Measurements from ENCODE around the gene HPCAL4.

Gene HPCAL4

GRCh38 chr1:39691383-39692151, at the start of gene HPCAL4:
Gene HPCAL4, minus strand, starts transcription at chr1:39691433. Its CDS starts 6,830 bp downstream, at chr1:39684603.
- in situ Hi-C loops (cut with HindIII; ENCODE audit: low sequenced_read_pairs), result no loop called here

- in situ Hi-C loops (cut with HindIII; ENCODE audit: low sequenced_read_pairs), result loop anchor here (10.0 kb wide), 2 partner anchors 56 to 196 kb away; no protein-coding TSS in a partner anchor
Observed at GRCh38 chr1:39738622-39739366, 47.6 kb upstream of the HPCAL4 start, which contains the start of gene PPIE. Gene PPIE, plus strand, starts transcription at chr1:39738882. Its CDS starts 19 bp downstream, at chr1:39738901.

- in situ Hi-C loops (cut with HindIII; ENCODE audit: low sequenced_read_pairs), result loop anchor here (10.0 kb wide), 2 partner anchors 57 to 197 kb away; no protein-coding TSS in a partner anchor
Observed at GRCh38 chr1:39737546-39738169, 46.4 kb upstream of the HPCAL4 start.

- in situ Hi-C loops (cut with HindIII; ENCODE audit: low sequenced_read_pairs), result loop anchor here (10.0 kb wide), 2 partner anchors 59 to 199 kb away; no protein-coding TSS in a partner anchor
Observed at GRCh38 chr1:39735731-39736130, 44.5 kb upstream of the HPCAL4 start.

- in situ Hi-C loops (cut with HindIII; ENCODE audit: low sequenced_read_pairs), result loop anchor here (5.0 to 10.0 kb wide), 3 partner anchors 61 to 202 kb away; partner anchors contain the start of gene NT5C1A
Observed at GRCh38 chr1:39733161-39733560, 41.9 kb upstream of the HPCAL4 start.

- in situ Hi-C loops (cut with HindIII; ENCODE audit: low sequenced_read_pairs), result loop anchor here (5.0 to 10.0 kb wide), 3 partner anchors 60 to 202 kb away; partner anchors contain the start of gene NT5C1A
Observed at GRCh38 chr1:39732730-39733129, 41.5 kb upstream of the HPCAL4 start.

GRCh38 chr1:39729842-39730241, 38.6 kb upstream of the HPCAL4 start:
- in situ Hi-C loops (cut with HindIII; ENCODE audit: low sequenced_read_pairs), result loop anchor here (5.0 to 10.0 kb wide), 3 partner anchors 58 to 205 kb away; partner anchors contain the start of gene NT5C1A

- in situ Hi-C loops (cut with HindIII; ENCODE audit: low sequenced_read_pairs), result no loop called here
Observed at GRCh38 chr1:39729030-39729429, 37.8 kb upstream of the HPCAL4 start.

GRCh38 chr1:39727932-39728317, 36.7 kb upstream of the HPCAL4 start:
- in situ Hi-C loops (cut with HindIII; ENCODE audit: low sequenced_read_pairs), result no loop called here

GRCh38 chr1:39727221-39727931, 36.1 kb upstream of the HPCAL4 start:
- in situ Hi-C loops (cut with HindIII; ENCODE audit: low sequenced_read_pairs), result no loop called here

- in situ Hi-C loops (cut with HindIII; ENCODE audit: low sequenced_read_pairs), result no loop called here
Observed at GRCh38 chr1:39726600-39726999, 35.4 kb upstream of the HPCAL4 start.

GRCh38 chr1:39722495-39722894, 31.3 kb upstream of the HPCAL4 start:
- in situ Hi-C loops (cut with HindIII; ENCODE audit: low sequenced_read_pairs), result no loop called here

- in situ Hi-C loops (cut with HindIII; ENCODE audit: low sequenced_read_pairs), result no loop called here
Observed at GRCh38 chr1:39721664-39722063, 30.4 kb upstream of the HPCAL4 start.

- in situ Hi-C loops (cut with HindIII; ENCODE audit: low sequenced_read_pairs), result no loop called here
Observed at GRCh38 chr1:39720094-39720999, 29.1 kb upstream of the HPCAL4 start.

GRCh38 chr1:39717809-39718208, 26.6 kb upstream of the HPCAL4 start:
- in situ Hi-C loops (cut with HindIII; ENCODE audit: low sequenced_read_pairs), result loop anchor here (5.0 kb wide), 1 partner anchor 106 kb away; no protein-coding TSS in a partner anchor

GRCh38 chr1:39713557-39713956, 22.3 kb upstream of the HPCAL4 start:
- in situ Hi-C loops (cut with HindIII; ENCODE audit: low sequenced_read_pairs), result no loop called here

- in situ Hi-C loops (cut with HindIII; ENCODE audit: low sequenced_read_pairs), result no loop called here
Observed at GRCh38 chr1:39711966-39712340, 20.7 kb upstream of the HPCAL4 start.

GRCh38 chr1:39711104-39711965, 20.1 kb upstream of the HPCAL4 start:
- in situ Hi-C loops (cut with HindIII; ENCODE audit: low sequenced_read_pairs), result no loop called here
